GM18861 (cell line): ENCODE results near the gene ATP11A.

Experiments
- ATAC-seq: cut with Tn5 transposase; IDR thresholded peaks from one replicate; pipeline ENCODE4 v1.9.1; 2021; ENCODE audit not compliant: unreplicated experiment

ATP11A gene

GRCh38 chr13:112756511-112756966 lies 66.7 kb downstream of the ATP11A start:
- ATAC-seq = no peak

DNA sequence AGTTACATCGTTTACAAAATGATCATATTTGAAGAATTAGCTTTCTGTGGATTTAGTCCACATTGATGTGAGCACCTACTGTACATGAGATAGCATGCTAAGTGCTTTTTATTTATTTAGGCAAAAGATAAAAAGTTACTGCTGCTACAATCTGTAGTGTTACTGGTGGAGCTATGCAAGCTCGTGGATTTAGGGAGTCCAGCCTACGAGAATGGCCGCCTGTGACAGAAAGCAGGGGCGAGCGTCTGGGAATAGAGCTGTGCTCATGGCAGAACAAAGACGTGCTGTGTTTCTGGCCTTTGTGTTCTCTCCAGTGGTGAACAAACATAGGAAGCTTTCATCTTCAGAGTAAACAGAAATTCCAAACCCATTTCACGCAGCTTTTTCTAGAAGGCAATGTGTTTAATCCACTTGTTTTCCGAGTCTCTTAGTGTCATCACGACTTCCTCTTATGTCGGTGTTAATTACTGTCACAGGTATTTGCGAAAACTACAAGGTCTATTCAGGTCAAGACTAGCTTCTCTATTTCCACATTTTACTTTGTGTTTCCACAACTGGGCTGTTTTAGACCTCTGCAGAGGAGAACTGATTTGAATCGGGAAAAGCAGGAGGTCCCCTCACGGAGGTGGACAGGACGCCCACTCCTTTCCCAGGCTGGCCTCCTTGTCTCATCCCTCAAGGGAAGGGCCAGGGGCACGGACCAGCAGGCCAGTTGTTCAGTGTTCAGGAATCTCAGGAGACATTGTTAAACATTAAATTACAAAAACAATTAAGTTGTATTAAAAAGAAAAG lies 67.3 kb downstream of the ATP11A start:
- ATAC-seq = no peak

- no peak for ATAC-seq
These were observed 67.9 kb downstream of the ATP11A start for GRCh38 chr13:112757759-112758086.

DNA sequence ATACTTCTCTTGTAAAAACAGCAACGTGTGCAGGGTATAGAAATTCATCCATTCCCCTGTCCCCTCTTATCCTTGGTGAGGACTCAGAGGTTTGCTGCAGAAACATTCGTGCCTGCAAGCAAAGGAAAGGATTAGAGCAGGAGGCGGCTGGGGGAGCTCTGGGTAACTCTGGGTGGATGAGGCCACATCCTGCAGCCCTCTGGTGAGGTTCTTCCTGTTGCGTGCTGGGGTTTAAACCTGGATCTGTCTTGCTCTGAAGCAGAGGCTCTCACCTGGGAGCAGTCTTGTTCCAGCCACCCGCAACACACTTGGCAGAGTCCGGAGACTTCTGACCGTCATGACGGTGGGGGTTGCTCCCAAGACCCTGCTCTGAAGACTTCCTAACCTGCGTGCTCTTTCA lies 69.2 kb downstream of the ATP11A start:
- no peak for ATAC-seq

GRCh38 chr13:112759827-112760226 lies 70.0 kb downstream of the ATP11A start:
- ATAC-seq = no peak

- ATAC-seq = no peak
These were observed 70.6 kb downstream of the ATP11A start for GRCh38 chr13:112760435-112760834.

GRCh38 chr13:112760931-112761330 lies 71.1 kb downstream of the ATP11A start:
- ATAC-seq = no peak

- ATAC-seq = no peak
These were observed 72.2 kb downstream of the ATP11A start for GRCh38 chr13:112761701-112762689.

DNA sequence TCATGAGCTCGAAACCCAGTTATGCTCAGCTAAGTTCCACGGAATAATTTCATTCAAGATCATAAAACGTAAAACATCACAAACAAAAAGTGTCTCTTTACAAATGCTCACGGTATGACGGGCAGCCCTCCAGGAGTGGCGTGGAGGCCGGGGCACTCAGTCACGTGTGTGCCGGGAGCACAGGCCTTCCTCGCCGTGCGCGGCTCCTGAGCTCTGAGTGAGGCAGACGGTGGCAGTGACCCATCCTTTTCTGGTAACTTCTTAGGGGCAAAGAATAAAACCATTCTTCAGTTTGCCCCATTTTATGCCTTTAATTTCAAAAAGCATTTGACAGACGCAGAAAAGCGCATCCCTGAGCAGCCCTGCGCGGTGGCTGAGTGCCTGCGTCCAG lies 72.8 kb downstream of the ATP11A start:
- ATAC-seq = no peak

- no peak for ATAC-seq
These were observed 74.2 kb downstream of the ATP11A start for GRCh38 chr13:112764028-112764427.

DNA sequence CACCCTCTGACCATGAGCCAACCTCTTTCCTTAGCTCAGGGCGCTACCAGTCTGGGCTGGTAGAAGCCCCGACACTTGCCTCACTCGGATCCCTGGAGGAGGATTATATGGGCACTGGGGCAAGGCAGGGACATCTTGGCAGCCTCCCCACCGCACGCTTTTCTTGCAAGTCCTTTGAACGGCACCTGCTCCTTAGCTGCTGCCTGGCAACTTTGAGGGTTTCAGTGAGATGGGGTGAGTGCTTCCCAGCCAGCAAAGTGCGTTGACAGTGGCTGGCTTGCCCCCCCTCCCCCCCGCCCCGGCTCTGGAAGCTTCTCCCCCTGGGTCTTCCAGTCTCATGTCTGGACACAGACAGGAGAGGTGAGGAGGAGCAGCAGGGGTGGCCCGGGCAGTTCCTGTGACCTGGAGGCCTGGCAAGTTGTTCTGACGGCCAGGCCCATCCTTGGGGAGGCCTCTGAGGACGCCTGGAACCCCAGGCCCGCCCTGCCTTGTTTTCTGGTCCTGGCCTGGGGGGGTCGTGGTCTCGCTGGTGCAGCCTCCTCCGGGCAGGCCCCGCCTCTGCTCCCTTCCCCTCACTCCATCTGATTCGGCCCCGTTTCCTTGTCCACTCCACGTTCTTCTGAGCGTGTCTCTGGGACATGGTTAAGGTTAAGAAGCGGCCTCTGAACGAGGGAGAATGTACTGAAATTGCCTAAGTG lies 75.2 kb downstream of the ATP11A start:
- no peak for ATAC-seq

GRCh38 chr13:112765731-112766130 lies 75.9 kb downstream of the ATP11A start:
- ATAC-seq = no peak

- ATAC-seq = no peak
These were observed 76.5 kb downstream of the ATP11A start for GRCh38 chr13:112766336-112766735.

DNA sequence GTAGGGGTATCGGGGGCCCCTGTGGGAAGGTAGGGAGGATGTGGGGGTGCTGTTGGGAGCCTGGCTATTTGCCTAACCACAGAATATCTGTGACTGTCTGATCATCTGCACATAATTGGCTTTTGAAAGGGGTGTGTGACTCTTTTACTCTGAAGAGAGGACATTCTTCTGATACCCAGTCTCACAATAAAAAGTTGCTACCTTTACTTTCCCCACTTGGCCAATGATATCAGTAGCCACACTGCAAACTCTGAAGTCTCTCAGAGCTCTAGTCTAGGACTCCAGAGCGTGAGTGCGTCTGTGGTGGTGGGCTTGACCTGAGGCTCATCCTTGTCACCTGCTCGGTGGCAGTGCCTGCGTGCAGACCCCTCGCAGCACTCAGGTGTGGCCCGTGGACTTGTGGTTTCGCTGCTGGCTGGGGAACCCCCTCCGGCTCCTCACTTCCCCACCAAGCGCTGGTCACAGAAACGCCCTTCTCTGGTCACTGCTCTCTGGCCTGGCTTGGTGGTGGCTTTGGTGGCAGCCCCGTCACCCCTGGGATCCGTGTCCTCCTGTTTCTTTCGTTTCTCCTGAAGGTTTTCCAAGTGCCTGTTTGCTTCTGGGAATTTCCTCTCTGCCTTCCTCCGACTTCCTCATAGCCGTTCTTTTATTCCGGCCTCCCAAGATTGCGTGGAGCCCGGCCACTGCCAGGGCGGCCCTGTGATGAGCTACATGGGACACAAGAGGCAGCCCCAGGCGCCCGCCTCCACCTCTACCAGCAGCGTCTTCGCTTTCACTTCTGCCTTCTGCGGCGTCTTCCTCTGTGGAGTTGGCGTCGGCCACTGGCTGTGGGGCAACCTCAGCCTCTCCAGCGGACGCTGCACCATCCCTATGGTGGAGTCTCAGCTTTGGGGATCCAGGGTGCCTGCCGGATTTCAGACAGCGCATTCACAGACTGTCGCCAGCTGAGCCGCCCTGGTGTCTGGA lies 78.0 kb downstream of the ATP11A start:
- ATAC-seq = no peak

DNA sequence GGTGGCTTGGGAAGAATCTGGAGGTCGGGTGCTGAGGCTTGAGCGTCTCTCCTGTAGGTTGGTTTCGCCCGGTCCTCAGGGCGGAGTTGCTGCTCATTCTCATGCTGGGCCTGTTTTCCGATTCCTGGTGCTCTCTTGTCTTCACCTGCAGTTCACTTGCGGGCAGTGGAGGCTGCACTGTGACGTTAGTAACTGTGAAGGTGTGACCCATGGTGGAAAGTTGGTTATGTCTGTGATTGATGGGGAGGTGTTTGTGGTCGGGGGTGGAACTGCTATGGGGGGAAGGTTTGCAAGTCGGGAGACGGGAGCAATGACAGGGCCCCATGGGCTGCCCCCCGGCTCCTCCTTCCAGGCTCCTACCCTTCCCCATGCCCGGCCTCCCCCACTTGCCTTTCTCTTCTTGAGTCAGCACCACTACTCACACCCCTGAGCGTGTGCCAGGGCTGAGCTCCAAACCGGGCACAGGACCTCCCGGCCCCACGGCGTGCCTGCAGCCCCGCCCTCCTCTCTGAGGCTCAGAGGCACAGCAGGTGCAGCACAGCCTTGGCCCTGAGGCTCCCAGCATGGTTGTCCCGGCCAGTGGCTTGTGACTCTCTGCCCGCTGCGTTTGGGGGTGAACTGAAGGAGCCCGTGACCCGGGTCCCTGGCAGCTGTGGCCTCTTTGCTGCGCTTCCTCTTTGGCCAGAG lies 79.1 kb downstream of the ATP11A start:
- no peak for ATAC-seq

DNA sequence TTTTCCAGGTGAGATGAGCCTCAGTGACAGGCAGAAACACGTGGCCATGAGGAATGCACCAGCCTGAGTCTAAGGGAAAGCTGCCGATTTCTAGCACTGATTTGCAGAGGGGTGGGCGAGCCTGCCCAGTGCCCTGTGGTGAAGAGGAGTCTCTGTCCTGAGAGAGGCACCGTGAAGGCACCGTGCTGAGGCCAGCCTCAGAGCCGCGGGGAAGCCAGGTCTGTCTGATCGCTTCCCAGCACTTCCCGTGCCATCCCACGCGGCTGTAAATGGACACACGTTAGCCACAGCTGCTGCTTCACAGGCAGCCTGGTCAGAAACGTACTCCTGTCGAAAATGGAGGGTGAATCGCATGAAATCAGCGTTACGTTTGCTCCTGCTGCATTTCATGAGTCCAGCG lies 79.8 kb downstream of the ATP11A start:
- ATAC-seq = no peak

GRCh38 chr13:112770504-112770903 lies 80.7 kb downstream of the ATP11A start:
- no peak for ATAC-seq

GRCh38 chr13:112771139-112771876 lies 81.5 kb downstream of the ATP11A start:
- no peak for ATAC-seq
